GM11168 (cell line): Measurements from ENCODE around the gene UBALD1.

Source experiments
- in situ Hi-C: fragments of 300-500 bp; cut with MboI; formaldehyde crosslinking; loops from one replicate; pipeline ENCODE4 v1.12.0; 2022; ENCODE audit warnings: low sequenced_read_pairs; ENCODE audit not compliant: unreplicated experiment

UBALD1 gene

DNA sequence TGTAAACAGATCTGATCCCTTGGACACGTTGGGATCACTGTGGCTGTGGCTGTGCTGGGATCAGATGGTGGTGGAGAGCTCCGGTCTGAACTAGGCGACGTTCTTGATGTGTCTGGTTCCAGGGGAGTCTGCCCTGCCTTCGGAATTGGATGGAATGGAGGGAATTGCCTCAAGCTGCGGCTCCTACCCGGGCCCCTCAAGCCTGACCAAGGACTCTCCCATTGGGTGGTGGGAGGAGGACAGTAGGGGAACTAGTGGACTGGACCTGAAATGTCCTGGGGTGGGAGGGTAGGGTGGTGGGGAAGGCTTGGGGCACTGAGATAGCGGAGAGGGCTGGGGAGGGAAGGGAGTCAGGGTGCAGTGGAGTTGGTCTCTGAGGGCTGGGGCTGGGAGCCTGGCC is 3.2 kb upstream of the UBALD1 start:
- in situ Hi-C loops: no loop called here

DNA sequence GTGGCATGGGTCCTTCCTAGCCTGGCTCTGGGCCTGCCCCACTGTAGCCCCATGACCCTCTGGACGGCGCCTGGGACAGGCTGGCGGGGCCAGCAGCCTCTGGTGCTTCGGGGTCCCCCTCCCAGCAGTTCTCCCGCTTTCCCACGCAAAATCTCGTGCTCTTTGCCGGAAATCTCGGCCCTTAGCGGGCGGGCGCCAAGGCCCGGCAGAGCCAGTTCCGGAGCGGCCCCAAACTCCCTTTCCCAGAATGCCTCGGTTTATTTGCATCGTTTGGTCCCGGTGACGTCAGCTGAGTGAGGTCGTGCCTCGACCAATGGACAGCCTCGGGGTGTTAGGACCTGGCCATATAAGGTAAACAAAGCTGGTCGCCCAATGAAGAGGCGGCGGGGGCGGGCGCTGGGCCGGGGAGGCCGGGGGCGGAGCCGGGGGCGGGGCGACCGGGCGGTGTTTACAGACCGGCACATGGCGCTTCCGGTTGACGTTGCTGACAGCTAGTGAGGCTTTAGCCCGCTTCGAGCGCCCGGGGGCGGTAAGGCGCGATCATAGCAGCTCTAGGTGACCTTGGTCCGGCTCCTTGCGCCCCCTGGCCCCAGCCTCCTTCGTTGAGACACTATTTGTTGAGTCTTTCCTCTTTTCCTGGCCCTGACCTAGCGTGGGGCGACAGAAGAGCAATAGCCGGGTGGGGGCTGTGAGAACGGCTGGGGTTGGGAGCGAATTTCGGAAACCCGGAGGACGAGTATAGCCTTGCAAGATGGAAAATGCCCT is 1.5 kb upstream of the UBALD1 start:
- in situ Hi-C loops: no loop called here

DNA sequence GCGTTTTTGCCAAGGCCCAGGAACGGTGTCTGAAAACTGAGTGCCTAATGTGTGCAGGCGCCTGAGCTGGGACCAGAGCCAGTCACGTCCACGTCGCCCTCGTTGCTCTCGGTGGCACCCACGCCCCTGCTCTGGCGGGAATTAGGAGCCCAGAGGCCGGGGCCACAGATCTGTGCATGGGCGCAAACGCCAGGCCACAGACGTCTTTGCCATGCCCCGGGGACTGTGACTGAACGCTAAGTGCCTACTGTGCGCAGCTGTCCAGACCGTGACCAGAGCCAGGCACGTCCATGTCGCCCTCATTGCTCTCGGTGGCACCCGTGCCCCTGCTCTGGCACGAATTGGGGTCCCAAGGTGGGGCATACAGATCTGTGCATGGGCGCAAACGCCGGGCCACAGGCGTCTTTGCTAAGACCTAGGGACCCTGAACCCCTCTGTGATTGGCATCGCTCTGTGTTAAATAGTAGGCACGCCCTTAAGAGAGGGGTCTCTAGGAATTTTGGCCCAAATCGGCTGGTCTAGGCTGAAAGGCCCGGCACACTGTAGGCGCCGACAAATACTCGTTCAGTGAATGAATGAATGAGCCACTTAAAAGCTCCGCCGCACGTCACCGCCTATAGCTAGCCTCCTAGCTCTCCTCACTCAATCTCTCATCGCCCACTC is 827 bp upstream of the UBALD1 start:
- in situ Hi-C loops: no loop called here

DNA sequence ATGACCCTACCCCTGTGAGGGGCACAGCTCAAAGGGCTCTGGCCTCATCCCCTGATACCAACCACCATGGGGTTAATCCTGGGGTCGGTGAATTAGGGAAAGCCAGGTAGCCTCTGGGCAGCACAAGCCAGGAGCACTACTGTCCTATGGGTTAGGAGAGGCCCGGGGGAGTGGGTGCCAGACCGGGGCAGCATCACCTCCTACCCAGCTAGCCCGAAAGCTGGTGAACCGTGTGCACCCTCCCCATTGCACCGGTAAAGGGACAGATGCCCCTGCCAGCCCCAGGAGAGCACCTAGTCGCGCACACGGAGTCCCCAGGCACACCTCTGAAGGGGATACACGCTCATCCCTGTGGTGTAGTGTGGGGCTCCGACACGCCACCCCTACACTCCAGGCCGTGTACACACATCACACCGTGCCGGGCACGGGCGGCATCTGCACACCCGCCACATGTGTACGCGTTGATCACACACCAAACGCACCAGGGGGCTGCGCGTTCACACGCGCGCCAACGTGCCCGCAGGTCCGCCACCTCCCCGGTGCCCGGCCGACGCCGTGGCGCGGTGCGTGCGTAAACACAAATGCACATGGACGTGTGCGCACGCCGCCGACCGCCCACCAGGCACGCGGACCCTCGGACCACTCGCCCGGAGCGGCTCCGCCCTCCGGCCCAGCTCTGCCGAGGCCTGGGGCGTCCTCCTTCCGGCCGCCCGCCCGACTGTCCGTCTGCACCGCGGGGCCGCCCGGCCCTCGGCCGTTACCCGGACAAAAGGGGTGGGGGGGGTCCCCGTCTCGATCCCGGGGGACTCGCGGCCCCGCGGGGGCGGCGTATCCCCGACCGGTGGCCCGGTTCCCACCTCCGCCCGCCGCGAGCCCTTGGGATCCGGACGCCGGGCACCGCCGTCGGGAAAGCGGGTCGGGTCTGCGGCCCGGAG is 785 bp downstream of the UBALD1 start:
- in situ Hi-C loops: no loop called here

DNA sequence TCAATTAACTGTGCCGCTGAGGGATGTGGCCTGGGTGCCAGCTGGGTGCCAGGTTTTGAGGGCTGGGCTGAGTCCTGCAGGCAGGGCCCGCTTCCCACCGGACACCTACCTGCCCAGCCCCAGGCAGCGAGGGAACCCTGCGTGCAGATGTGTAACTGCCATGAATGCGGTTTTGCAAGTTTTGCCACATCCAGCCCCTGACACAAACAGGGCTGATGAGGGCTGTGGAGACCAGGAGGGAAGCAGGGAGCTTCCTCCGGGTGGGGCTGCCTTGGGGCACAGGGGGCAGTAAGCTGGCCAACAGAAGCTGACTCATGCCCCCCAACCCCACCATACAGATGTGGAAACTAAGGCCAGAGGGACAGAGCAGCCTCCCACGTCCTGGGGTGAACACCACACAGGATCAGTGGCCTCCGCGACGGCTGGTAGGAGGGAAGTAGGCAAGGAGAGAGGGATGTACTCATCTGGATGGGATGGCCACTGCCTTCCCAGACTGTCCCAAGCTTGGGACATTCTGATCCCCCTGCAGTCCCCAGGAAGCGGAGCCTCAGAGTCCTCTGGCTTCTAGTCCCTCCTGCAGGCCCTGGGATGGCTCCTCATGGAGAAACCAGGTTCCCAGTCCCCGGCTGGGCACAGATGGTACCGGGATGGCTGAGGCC is 1.6 kb downstream of the UBALD1 start:
- in situ Hi-C loops: no loop called here

DNA sequence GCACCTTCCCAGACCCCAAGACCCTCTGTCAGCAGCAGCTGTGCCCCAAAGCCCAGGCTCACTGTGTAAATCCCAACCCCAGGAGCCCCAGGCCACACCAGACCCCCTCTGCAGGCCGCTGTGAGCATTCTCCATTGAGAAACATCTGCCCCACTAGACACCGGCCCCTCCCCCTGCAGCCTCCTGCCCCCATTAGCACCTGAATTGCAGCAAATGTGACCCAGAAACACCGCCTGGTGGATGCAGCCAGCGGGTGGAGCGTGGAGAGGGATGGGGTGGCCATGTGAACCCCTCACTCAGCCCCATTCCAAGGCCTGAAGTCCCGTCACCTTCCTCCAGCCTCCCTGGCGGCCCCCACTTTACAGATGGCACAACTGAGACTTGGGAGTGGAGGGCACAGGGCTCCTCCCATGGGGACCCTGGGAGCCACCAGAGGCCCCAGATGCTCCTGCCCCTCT is 2.2 kb downstream of the UBALD1 start:
- in situ Hi-C loops: no loop called here

DNA sequence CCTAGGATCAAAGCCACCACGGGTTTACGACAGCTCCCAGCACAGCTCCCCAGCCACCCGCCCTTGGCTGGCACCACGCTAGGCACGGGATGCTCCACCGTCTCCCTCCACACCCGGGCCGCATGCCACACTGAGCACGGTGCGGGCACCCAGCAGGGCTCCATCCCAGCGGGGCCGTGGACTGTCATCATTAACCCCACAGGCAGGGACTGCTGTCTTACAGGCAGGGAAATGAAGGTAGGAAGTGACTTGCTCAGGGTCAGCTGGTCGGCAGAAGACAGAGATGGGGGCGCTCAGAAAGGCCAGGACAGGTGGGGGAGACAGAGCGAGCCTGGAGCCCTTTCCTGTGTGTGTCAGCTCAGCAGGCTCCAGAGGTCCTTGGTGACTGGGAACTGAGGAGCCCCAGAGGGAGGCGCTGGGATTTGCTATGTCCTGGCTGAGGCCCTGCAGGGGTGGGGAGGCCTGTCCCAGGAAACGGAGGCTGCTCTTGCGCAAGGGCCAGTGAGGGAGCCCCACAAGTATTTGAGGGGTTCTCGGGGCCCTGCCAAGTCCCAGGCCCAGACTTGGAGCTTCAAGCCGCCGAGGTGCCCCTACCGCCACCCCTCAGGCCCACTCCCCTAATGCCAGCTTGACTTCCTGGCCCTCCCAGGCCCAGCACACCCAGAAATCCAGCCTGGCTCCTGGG is 3.2 kb downstream of the UBALD1 start:
- in situ Hi-C loops: no loop called here

DNA sequence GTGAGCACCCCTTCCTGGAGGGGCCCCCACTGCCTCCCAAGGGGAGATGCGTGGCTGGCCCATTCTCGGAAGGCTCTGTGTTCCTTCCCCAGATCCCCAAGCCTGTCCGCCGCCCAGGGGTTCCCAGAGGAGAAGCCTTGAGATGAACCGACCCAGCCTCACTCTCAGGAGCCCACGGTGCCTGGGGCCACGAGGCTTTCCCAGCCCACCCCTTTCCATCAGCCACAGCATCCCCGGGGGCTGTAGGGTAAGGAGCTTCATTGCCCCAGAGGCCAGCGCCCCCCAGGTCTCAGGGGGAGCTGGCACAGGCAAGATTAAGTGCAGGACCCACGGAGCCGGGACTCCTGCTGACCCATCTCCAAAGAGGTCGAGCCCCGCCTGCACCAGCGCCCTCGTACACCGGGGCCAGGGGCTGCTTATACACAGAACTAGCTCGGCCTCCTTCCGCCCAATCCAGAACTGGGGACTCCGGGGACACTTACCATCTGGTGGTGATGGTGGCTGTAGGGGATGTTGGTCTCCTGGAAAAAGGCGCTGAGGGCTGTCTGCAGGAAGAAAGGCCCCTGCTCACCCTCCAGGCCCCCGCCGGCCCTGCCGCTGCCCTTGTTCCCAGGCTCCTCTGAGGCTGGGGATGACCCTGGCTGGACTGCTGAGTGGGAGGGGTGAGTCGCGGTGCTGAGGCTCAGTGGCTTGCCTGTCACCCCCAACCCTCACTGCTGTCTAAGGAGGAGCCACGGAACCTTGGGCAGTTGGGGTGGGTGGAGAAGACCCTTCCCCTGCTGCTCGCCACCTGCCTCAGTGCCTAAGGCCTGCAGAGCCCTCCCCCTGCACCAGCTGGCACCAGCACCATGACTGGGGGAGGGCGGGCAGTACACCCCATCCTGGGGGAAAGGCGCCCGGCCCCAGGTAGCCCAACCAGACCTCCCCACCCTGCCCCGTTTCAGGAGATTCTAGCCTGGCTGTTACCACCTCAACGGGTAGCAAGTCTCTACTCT is 4.4 kb downstream of the UBALD1 start:
- in situ Hi-C loops: no loop called here

DNA sequence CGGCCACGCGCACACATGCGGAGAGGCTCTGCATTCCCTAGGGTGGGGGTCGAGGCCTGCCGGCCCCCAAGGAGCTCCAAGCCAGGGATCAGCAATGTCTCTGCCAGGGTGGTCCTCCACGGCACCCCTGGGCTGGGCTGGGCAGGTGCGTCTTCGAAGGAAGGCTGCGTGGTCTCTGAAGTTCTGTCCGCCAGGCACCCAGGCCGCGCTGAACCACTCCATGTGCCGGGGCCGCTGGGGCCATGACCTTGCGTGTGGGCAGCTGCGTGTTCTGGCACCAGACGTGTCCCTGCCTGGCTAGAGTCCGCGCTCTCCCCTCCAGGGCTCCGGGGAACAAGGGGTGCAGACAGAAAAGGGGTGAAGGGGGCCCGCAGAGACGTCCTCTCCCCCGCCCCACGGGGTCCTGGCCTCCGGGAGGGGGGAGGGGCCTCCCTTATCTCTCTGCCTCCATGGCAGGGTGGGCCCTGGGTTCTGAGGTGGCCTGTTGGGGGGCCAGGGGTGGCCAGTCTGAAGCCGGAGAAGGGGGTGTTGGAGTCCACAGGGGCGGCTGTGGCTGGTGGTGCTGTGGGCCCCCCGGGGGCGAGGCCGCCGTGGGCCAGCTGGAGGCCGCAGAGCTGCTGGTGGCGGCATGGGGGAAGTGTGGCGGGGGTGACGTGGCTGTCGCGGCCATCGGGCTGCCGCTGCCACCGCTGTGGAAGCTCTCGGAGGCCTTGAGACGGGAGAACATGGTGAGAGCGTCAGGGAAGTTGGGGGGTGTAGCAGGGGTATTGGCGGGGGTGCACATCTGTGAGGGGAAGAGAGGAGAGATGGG is 5.3 kb downstream of the UBALD1 start:
- in situ Hi-C loops: no loop called here

DNA sequence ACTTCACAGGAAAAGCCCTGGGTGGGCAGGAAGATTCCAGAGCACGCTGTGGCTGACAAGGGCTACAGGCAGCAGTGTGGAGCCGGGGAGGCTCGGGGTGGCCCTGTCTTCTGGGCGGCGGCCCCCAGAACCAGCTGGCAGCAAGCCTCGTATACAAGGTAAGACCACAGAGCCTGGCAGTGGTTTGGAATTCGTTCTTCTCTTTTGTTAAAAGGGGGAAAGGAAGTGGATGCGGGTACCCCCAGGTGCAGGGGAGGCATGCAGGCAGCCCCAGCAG is 6.0 kb downstream of the UBALD1 start:
- in situ Hi-C loops: no loop called here

DNA sequence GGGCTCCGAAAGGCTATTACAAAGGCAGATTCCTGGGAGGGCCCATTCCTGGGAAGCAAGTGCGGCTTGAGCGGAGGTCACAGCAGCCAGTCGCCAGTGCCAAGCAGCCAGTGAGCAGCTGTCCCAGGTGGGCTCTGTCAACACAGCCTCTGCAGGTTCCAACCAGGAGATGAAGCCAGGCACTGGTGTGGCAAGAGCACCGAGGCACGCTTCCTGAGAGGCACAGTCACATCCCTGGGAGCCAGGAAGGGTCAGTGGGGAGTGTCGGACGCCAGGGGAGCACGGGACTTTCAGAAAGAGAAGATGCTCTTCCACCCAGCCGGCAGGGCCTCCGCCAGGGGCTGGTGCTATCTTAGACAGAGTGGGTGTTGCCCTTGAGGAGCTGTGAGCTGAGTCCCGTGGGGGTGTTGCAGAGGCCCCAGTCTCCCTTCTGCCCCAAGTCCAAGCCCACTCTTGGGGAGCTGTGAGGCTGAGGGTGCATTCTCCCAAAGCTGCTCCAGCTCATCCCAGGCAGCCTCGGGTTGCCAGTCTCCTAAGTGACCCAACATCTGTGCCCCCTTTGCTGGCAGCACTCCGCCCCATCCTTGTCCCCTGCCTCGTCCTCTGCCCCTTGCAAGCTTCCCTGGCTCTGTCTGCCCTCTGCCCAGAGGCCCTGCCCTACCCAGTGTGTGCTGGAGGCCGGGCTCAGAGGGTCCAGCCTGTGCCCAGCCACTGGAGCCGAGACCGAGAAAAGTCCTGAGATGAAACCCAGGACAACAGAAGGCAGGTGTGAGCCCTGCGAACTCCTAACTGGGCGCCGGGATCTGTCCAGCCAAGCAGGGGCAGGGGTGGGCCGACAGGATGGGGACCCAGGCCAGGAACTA is 6.6 kb downstream of the UBALD1 start:
- in situ Hi-C loops: no loop called here

DNA sequence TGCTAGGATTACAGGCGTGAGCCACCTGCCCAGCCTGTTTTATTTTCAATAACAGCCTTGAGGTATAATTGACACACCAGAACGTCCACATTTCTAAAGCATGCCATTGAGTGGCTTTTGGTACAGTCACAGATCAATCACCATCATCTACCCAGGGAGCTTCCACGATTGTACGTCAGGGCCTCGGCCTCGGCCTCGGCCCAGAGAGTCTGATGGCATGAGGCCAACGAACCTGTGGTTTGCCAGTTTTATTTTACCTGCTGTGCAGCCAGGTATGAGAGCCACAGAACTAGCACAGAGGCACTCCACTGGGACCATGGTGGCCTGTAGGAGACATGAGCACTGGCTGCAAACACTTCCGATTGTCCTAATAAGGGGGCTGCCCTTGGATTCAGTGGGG is 8.3 kb downstream of the UBALD1 start:
- in situ Hi-C loops: no loop called here

DNA sequence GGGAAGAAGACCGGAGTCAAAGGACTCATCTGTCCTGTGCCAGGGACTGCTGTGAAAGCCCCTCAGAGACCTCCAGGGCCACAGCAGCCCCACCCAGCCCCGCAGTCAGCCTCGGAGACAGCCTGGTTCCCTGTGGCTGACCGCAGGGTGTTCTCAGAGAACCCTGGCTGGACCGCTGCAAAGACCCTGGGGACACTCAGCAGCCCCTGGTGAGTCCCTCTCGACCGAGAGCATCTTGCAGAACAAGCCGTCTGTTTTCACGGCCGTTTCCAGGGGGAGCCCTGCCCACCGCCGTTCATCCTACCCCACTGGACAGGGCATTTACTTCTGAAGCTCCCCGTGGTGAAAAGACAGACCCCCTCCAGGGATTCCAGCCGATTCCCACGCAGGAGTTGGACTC is 10.3 kb downstream of the UBALD1 start:
- in situ Hi-C loops: no loop called here

DNA sequence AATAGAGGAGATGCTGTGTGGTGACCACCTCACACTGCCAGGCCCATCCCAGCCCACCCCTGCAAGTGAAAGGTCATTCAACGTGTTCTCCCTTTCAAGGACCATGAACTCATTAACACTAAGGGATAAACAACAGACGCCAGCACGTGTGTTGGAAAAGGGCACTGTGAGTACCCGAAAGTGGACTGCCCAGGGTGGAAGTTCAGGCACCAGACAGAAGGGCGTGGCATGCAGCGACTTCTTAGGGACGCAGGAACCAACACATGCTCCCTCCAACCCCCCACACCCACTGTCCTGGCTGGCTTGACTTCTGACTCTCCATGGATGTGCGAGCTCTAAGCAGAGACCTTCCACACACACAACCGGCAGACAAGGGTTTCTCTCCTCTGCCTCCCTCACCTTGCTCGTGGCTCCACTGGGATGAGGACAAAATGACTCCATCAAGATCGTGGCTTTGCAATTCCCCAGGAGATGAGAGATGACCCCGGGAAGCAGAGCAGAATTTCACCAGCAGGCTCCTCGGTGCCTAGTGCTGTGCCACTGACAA is 11.0 kb downstream of the UBALD1 start:
- in situ Hi-C loops: no loop called here

DNA sequence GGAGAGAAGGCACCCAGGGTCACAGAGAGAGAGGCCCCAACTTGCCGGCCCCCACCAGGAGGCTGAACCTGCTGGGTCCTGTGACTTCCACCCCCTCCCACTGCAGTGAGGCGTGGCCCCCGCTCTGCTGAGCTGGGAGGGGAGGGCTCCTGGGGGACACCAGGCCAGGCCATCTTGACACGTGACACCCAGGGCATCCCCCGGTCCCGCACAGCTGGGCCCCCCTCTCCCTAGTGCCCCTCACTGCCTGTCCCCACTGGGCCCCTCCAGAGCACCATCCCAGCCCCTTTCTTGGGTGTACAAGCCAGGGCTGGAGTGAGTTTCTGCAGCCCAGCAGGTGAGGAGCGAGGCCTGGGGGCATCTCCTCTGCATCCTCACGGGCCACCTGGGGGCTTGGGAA is 12.4 kb downstream of the UBALD1 start:
- in situ Hi-C loops: no loop called here

DNA sequence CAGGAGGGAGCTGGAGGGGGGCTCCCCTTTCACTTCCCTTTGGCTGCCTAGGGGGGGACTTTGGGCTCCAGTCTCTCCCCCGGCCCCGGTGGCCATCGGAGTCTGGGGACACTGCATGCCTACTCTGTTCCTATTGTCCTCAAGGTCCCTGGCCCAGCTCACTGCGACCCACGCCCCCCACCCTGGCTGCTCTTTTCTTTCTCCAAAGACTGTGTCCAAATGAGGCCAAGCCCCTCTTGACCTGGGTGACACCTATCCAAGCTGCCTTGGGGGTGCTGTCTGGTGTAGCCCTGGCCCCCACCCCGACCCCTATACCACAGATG is 12.9 kb downstream of the UBALD1 start:
- in situ Hi-C loops: no loop called here
